ENCODE results near the gene CCDC142. TPM values are rescaled to one million over a fixed set of nuclear protein-coding genes. Genes with fewer than 3 reads are reported as not detected.
A peak's percentile ranks its signal among the peaks of the same experiment; 100 is the strongest.

Gene CCDC142
- total and polyA plus RNA-seq, 2 donors (not counting 1 experiment from before 2014, with no cell fraction given) = 13.0 to 61.6 TPM

DNA sequence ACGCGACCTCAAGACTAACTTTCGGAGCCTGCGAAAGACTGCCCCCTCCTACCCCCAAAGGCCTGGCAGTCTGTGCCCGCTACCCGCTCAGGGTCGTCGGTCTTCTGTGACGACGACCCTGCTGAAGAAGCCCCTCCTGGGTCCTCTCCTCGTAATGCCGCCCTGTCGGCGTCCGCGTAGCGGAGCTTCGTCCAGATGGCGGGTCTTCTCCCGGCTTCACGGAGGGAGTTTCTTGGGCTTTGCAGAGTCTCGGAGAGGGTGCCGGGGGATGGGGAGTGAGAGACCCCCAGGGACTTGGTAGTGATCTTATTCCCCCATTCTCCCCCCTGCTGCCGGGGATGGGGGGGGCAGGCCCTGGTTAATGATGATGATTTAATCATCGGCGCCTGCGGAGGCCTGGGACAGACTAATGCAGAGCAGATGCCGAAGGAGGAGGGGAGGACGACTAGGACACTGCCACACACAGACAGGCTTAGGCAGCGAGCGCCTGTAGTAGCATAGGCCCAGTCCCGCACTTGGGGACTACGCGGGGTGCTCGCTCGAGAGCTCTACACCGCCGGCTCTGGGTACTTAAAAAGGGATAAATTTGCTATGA lies 25.2 kb upstream of the CCDC142 start:
- Mint-ChIP-seq H3K9me3 (ENCODE audit: insufficient read depth) (no peaks in the 10 kb centered on the region), H3K27me3 (peaks cover 40% of the 10 kb centered on the region), H3K4me1 (peaks cover 50% of the 10 kb centered on the region), H3K27ac (peak overlapping the region; percentile 99), H3K4me3 (peak overlapping the region; percentile 96)
- POLR2A ChIA-PET = interaction anchor here (0.5 to 2.8 kb wide), 8 partner anchors 9 to 147 kb away, joined by 4 to 13 read pairs (median 5); partner anchors contain the start of genes AUP1, HTRA2 and WBP1
- H3K4me2 ChIP-seq (replicated peaks; ENCODE audit: low read depth, low read length, poor library complexity, severe bottlenecking) = peak overlapping the region; percentile 88
- no peak for ATAC-seq (ENCODE audit: low read depth)
- no peaks in the 10 kb centered on the region for H4K20me1 ChIP-seq (ENCODE audit: control insufficient read depth, insufficient read depth, low read length, poor library complexity, severe bottlenecking)
- no peak for TF ChIP-seq EZH2 (IDR thresholded peaks at IDR 0.05; ENCODE audit: borderline replicate concordance, insufficient read depth, low read depth, low read length, poor library complexity, severe bottlenecking)
- TF ChIP-seq, protein P1, sequence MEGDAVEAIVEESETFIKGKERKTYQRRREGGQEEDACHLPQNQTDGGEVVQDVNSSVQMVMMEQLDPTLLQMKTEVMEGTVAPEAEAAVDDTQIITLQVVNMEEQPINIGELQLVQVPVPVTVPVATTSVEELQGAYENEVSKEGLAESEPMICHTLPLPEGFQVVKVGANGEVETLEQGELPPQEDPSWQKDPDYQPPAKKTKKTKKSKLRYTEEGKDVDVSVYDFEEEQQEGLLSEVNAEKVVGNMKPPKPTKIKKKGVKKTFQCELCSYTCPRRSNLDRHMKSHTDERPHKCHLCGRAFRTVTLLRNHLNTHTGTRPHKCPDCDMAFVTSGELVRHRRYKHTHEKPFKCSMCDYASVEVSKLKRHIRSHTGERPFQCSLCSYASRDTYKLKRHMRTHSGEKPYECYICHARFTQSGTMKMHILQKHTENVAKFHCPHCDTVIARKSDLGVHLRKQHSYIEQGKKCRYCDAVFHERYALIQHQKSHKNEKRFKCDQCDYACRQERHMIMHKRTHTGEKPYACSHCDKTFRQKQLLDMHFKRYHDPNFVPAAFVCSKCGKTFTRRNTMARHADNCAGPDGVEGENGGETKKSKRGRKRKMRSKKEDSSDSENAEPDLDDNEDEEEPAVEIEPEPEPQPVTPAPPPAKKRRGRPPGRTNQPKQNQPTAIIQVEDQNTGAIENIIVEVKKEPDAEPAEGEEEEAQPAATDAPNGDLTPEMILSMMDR (IDR thresholded peaks at IDR 0.05) = no peak
- H3K36me3 ChIP-seq (replicated peaks in 1 of 2; ENCODE audit: control extremely low read depth in 1 of 2, control insufficient read depth in 1 of 2, extremely low read depth in 1 of 2, insufficient read depth in 2 of 2, low read length in 1 of 2) = peaks cover 0 to 10% of the 10 kb centered on the region in 2 experiments
- 20% methylated on average over 25 of the region's 38 CpGs for WGBS (ENCODE audit: insufficient coverage)
- H3K27me3 ChIP-seq (replicated peaks in 1 of 4; ENCODE audit: control extremely low read depth in 1 of 4, control insufficient read depth in 3 of 4, insufficient read depth in 4 of 4, low read length in 3 of 4) = peaks cover 0 to 55% (median 15%) of the 10 kb centered on the region in 4 experiments
- peak overlapping the region; percentile 78 to 97 (median 83) for H3K4me3 ChIP-seq (ENCODE audit: control extremely low read depth in 1 of 5, extremely low read depth in 1 of 5, insufficient read depth in 1 of 5, low read depth in 2 of 5, low read length in 4 of 5)
- H3K27ac ChIP-seq (ENCODE audit: low read length in 2 of 2) = peak overlapping the region; percentile 91 to 96
- peaks cover 0 to 13% (median 0%) of the 10 kb centered on the region in 3 donors for H3K9me3 ChIP-seq (ENCODE audit: control extremely low read depth in 1 of 3, control insufficient read depth in 2 of 3, insufficient read depth in 1 of 3, low read length in 2 of 3)
- H2AFZ ChIP-seq (ENCODE audit: insufficient read depth, low read depth, low read length, poor library complexity, severe bottlenecking) = peak overlapping the region; percentile 90
- CTCF ChIA-PET = interaction anchor here (1.7 to 8.1 kb wide), 5 partner anchors 23 to 80 kb away, joined by 4 to 111 read pairs (median 13); partner anchors contain the start of genes AUP1, CCDC142, HTRA2 and TTC31
- peaks cover 28 to 31% of the 10 kb centered on the region in 2 donors for H3K4me1 ChIP-seq (ENCODE audit: control insufficient read depth in 2 of 2, insufficient read depth in 2 of 2, low read length in 2 of 2)
- intact Hi-C loops (cut with micrococcal nuclease) = loop anchor here (1.0 to 5.0 kb wide), 7 partner anchors 8 to 144 kb away; partner anchors contain the start of genes AUP1, DOK1, HTRA2 and SEMA4F
- peak overlapping the region; percentile 84 for H3K9ac ChIP-seq (ENCODE audit: low read length)
- peaks cover 8% of the 10 kb centered on the region for H3K79me2 ChIP-seq (ENCODE audit: control insufficient read depth, insufficient read depth, low read length)
- no peak for DNase-seq
